ENCODE data around the gene LATS1.

DNA sequence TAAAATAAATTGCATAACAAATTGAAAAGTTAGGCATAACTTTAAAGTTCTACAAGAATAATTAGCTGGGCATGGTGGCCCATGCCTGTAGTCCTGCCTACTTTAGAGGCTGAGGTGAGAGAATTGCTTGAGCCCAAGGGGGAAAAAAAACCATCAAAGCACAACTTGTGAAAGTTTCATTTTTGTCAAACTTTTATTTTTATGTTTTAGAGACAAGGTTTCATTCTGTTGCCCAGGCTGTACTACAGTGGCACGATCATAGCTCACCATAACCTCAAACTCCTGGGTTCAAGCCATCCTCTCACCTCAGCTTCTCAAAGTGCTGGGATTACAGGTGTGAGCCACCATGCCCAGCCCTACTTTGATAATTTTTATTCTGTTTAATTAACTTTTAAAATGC, 83.6 kb downstream of the LATS1 start:
- TF ChIP-seq, protein P1, sequence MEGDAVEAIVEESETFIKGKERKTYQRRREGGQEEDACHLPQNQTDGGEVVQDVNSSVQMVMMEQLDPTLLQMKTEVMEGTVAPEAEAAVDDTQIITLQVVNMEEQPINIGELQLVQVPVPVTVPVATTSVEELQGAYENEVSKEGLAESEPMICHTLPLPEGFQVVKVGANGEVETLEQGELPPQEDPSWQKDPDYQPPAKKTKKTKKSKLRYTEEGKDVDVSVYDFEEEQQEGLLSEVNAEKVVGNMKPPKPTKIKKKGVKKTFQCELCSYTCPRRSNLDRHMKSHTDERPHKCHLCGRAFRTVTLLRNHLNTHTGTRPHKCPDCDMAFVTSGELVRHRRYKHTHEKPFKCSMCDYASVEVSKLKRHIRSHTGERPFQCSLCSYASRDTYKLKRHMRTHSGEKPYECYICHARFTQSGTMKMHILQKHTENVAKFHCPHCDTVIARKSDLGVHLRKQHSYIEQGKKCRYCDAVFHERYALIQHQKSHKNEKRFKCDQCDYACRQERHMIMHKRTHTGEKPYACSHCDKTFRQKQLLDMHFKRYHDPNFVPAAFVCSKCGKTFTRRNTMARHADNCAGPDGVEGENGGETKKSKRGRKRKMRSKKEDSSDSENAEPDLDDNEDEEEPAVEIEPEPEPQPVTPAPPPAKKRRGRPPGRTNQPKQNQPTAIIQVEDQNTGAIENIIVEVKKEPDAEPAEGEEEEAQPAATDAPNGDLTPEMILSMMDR (IDR thresholded peaks at IDR 0.05), result no peak
- TF ChIP-seq POLR2A (IDR thresholded peaks at IDR 0.05) (no peak), EP300 (IDR thresholded peaks at IDR 0.05) (no peak), POLR2AphosphoS5 (IDR thresholded peaks at IDR 0.05) (no peak)
